ENCODE measurements around the gene SCYL1. TPM values are rescaled to one million over a fixed set of nuclear protein-coding genes. Genes with fewer than 3 reads are reported as not detected.

SCYL1 gene
- total and polyA plus RNA-seq, 5 donors from 2014 or later = 24.3 to 59.0 (median 30.7) TPM

GRCh38 chr11:65585396-65586246 lies 60.7 kb downstream of the SCYL1 start:
- H3K4me1 Mint-ChIP-seq = peaks cover 0 to 34% (median 21%) of the 10 kb centered on the region in 4 donors
- H3K27ac ChIP-seq (ENCODE audit: insufficient read depth, low read length, poor library complexity, severe bottlenecking) = no peak overlapping the region

DNA sequence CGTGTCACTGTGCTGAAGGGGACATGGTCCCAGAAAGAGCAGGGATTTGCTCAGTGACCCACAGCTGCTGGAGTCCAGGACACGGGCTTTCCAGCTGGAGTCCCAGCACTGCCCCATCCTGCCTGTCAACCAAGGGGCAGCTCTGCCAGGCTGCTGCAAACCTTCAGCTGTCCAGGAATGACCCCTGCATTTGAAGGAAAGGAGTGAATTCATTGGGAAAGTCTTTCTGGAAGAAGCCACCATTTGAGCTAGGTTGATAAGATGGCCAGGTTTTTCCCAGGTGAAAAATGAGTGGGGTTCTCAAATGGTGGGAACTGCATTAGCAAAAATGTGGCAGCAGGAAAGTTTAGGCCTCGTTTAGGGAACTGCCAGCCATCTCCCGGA lies 61.4 kb downstream of the SCYL1 start:
- Histone ChIP-seq H3K4me3 (ENCODE audit: low read depth, low read length) (no peak overlapping the region), H3K27ac (ENCODE audit: insufficient read depth, low read length, poor library complexity, severe bottlenecking) (no peak overlapping the region), H3K36me3 (ENCODE audit: control insufficient read depth, insufficient read depth, low read length) (peaks cover 22% of the 10 kb centered on the region), H3K9me3 (ENCODE audit: control insufficient read depth in 2 of 2, low read length in 2 of 2) (no peaks in the 10 kb centered on the region), H3K27me3 (ENCODE audit: control insufficient read depth, insufficient read depth, low read length) (no peaks in the 10 kb centered on the region), H3K4me1 (ENCODE audit: control insufficient read depth, insufficient read depth, low read length, poor library complexity, severe bottlenecking) (peaks cover 19% of the 10 kb centered on the region)
- H3K9me3 Mint-ChIP-seq = no peaks in the 10 kb centered on the region
- H3K4me3 Mint-ChIP-seq = no peak overlapping the region
- H3K36me3 Mint-ChIP-seq = peaks cover 19% of the 10 kb centered on the region
- peak overlapping the region in 2 of 3 donors; percentile 75 to 81 for H3K27ac Mint-ChIP-seq
- DNase-seq (no peak), ATAC-seq (ENCODE audit: low read depth in 2 of 2) (no peak)
- H3K4me1 Mint-ChIP-seq = peaks cover 0 to 34% (median 21%) of the 10 kb centered on the region in 4 donors
- no peaks in the 10 kb centered on the region for H3K27me3 Mint-ChIP-seq

More at GRCh38 chr11:65585396-65586246, 60.7 kb downstream of the SCYL1 start:
- H3K9me3 ChIP-seq (ENCODE audit: control insufficient read depth in 2 of 2, low read length in 2 of 2) = no peaks in the 10 kb centered on the region
- no peak for ATAC-seq (ENCODE audit: low read depth in 2 of 2)
- peaks cover 19% of the 10 kb centered on the region for H3K4me1 ChIP-seq (ENCODE audit: control insufficient read depth, insufficient read depth, low read length, poor library complexity, severe bottlenecking)
- Mint-ChIP-seq H3K9me3 (no peaks in the 10 kb centered on the region), H3K36me3 (peaks cover 18% of the 10 kb centered on the region), H3K4me3 (no peak overlapping the region), H3K27me3 (no peaks in the 10 kb centered on the region), H3K27ac (peak overlapping the region in 2 of 3 donors; percentile 75 to 81)
- no peak overlapping the region for H3K4me3 ChIP-seq (ENCODE audit: low read depth, low read length)
- peaks cover 26% of the 10 kb centered on the region for H3K36me3 ChIP-seq (ENCODE audit: control insufficient read depth, insufficient read depth, low read length)
- no peak for DNase-seq
- H3K27me3 ChIP-seq (ENCODE audit: control insufficient read depth, insufficient read depth, low read length) = no peaks in the 10 kb centered on the region

DNA sequence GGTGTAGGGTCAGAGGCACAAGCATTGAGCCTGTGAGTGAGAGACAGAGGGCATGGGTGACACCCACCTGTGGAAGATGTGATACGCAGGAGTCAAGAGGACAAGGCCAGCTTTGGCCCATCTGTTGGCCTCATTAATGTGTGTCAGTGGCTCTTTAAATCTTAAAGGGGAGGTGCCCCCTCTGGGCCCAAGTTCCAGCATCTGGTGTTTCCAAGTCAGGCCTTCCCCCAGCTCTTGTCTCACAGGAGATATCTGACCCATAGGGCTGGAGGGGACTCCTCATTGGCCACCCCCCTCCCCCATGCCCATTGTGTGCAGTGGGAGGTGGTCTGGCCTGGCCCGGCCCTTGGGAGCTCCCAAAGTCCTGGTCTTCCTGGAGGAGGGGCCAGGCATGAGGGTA lies 61.8 kb downstream of the SCYL1 start:
- no peaks in the 10 kb centered on the region for H3K27me3 Mint-ChIP-seq
- Histone ChIP-seq H3K9me3 (ENCODE audit: control insufficient read depth in 2 of 2, low read length in 2 of 2) (no peaks in the 10 kb centered on the region), H3K4me1 (ENCODE audit: control insufficient read depth, insufficient read depth, low read length, poor library complexity, severe bottlenecking) (peaks cover 19% of the 10 kb centered on the region), H3K27ac (ENCODE audit: insufficient read depth, low read length, poor library complexity, severe bottlenecking) (no peak overlapping the region), H3K36me3 (ENCODE audit: control insufficient read depth, insufficient read depth, low read length) (peaks cover 20% of the 10 kb centered on the region), H3K4me3 (ENCODE audit: low read depth, low read length) (no peak overlapping the region), H3K27me3 (ENCODE audit: control insufficient read depth, insufficient read depth, low read length) (no peaks in the 10 kb centered on the region)
- H3K36me3 Mint-ChIP-seq = peaks cover 19% of the 10 kb centered on the region
- no peak overlapping the region for H3K4me3 Mint-ChIP-seq
- peaks cover 0 to 34% (median 20%) of the 10 kb centered on the region in 4 donors for H3K4me1 Mint-ChIP-seq
- no peaks in the 10 kb centered on the region for H3K9me3 Mint-ChIP-seq
- H3K27ac Mint-ChIP-seq = peak overlapping the region in 2 of 3 donors; percentile 38 to 81
- ATAC-seq (ENCODE audit: low read depth in 2 of 2) (no peak), DNase-seq (no peak)

Other genes with a start within 250 kb of the SCYL1 start
- 1.9 TPM for gene CDC42EP2, start 210.2 kb upstream of the SCYL1 start, total RNA-seq
- not detected for gene CDC42EP2, start 210.2 kb upstream of the SCYL1 start, polyA plus RNA-seq
- 67.0 TPM for gene DPF2, start 191.2 kb upstream of the SCYL1 start, total RNA-seq
- gene DPF2, start 191.2 kb upstream of the SCYL1 start, polyA plus RNA-seq = 10 to 100 TPM; 70.3 to 81.4 (median 74.9) TPM
- 0.37 TPM for gene TIGD3, start 170.3 kb upstream of the SCYL1 start, total RNA-seq
- under 1 TPM; 0.19 to 0.90 (median 0.59) TPM for gene TIGD3, start 170.3 kb upstream of the SCYL1 start, polyA plus RNA-seq
- 40.3 TPM for gene SLC25A45, start 142.4 kb upstream of the SCYL1 start, total RNA-seq
- gene SLC25A45, start 142.4 kb upstream of the SCYL1 start, polyA plus RNA-seq = 10 to 100 TPM; 11.1 to 16.9 (median 13.8) TPM
- gene FRMD8, start 138.4 kb upstream of the SCYL1 start, total RNA-seq = 47.4 TPM
- gene FRMD8, start 138.4 kb upstream of the SCYL1 start, polyA plus RNA-seq = 10 to 100 TPM; 48.7 to 55.1 (median 53.9) TPM
- gene NEAT1, start 102.3 kb upstream of the SCYL1 start, total RNA-seq = 890 TPM
- gene NEAT1, start 102.3 kb upstream of the SCYL1 start, polyA plus RNA-seq = 1 to 10 TPM; 1.4 to 3.1 (median 1.9) TPM
- 36,047 TPM for gene MALAT1, start 26.0 kb upstream of the SCYL1 start, total RNA-seq
- 1,000 to 10,000 TPM; 2,329 to 3,603 (median 2,794) TPM for gene MALAT1, start 26.0 kb upstream of the SCYL1 start, polyA plus RNA-seq
- gene LTBP3, start 33.3 kb downstream of the SCYL1 start, total RNA-seq = 132 TPM
- gene LTBP3, start 33.3 kb downstream of the SCYL1 start, polyA plus RNA-seq = 10 to 100 TPM in 2 of 4 donors, 1 to 10 TPM in 2; 9.2 to 15.0 (median 11.9) TPM
- 34.6 TPM for gene ZNRD2, start 45.4 kb downstream of the SCYL1 start, total RNA-seq
- 10 to 100 TPM; 64.6 to 84.7 (median 73.1) TPM for gene ZNRD2, start 45.4 kb downstream of the SCYL1 start, polyA plus RNA-seq
- 49.4 TPM for gene FAM89B, start 47.5 kb downstream of the SCYL1 start, total RNA-seq
- 100 to 1,000 TPM in 3 of 4 donors, 10 to 100 TPM in 1; 77.1 to 158 (median 115) TPM for gene FAM89B, start 47.5 kb downstream of the SCYL1 start, polyA plus RNA-seq
- gene EHBP1L1, start 51.0 kb downstream of the SCYL1 start, total RNA-seq = 143 TPM
- 10 to 100 TPM in 1 of 4 donors, 1 to 10 TPM in 3; 7.8 to 11.6 (median 8.7) TPM for gene EHBP1L1, start 51.0 kb downstream of the SCYL1 start, polyA plus RNA-seq
- gene KCNK7, start 70.7 kb downstream of the SCYL1 start, total RNA-seq = 5.5 TPM
- gene KCNK7, start 70.7 kb downstream of the SCYL1 start, polyA plus RNA-seq = 1 to 10 TPM in 1 of 4 donors, under 1 TPM in 2, not detected in 1; 0.19 to 1.5 (median 0.76) TPM
- 73.1 TPM for gene MAP3K11, start 89.1 kb downstream of the SCYL1 start, total RNA-seq
- gene MAP3K11, start 89.1 kb downstream of the SCYL1 start, polyA plus RNA-seq = 10 to 100 TPM in 2 of 4 donors, 1 to 10 TPM in 2; 8.1 to 11.6 (median 9.8) TPM
- gene PCNX3, start 90.7 kb downstream of the SCYL1 start, total RNA-seq = 61.3 TPM
- gene PCNX3, start 90.7 kb downstream of the SCYL1 start, polyA plus RNA-seq = 1 to 10 TPM; 1.9 to 2.6 (median 2.2) TPM
- gene SIPA1, start 113.0 kb downstream of the SCYL1 start, total RNA-seq = 200 TPM
- 10 to 100 TPM; 74.7 to 91.5 (median 83.1) TPM for gene SIPA1, start 113.0 kb downstream of the SCYL1 start, polyA plus RNA-seq
- 295 TPM for gene RELA, start 137.8 kb downstream of the SCYL1 start, total RNA-seq
- 10 to 100 TPM; 40.3 to 66.1 (median 53.3) TPM for gene RELA, start 137.8 kb downstream of the SCYL1 start, polyA plus RNA-seq
- gene KAT5, start 187.2 kb downstream of the SCYL1 start, total RNA-seq = 127 TPM
- 10 to 100 TPM; 45.4 to 62.7 (median 55.7) TPM for gene KAT5, start 187.2 kb downstream of the SCYL1 start, polyA plus RNA-seq
- gene RNASEH2C, start 195.7 kb downstream of the SCYL1 start, total RNA-seq = 28.3 TPM
- gene RNASEH2C, start 195.7 kb downstream of the SCYL1 start, polyA plus RNA-seq = 10 to 100 TPM; 60.6 to 83.8 (median 72.6) TPM